HG03045 (cell line): Measurements from ENCODE around the gene C19orf38.

Source experiments
- ATAC-seq: cut with Tn5 transposase; IDR thresholded peaks from one replicate; pipeline ENCODE4 v1.9.1; 2021; ENCODE audit warnings: mild to moderate bottlenecking, moderate library complexity; ENCODE audit not compliant: unreplicated experiment

Gene C19orf38

GRCh38 chr19:10848230-10848856, at the start of gene C19orf38:
Gene C19orf38, plus strand, starts transcription at chr19:10848415. Its CDS starts 94 bp downstream, at chr19:10848509.
- no peak for ATAC-seq

GRCh38 chr19:10800488-10800887, 47.7 kb upstream of the C19orf38 start:
- ATAC-seq: no peak

- no peak for ATAC-seq
Measured at GRCh38 chr19:10802479-10802878, 45.7 kb upstream of the C19orf38 start.

GRCh38 chr19:10803252-10803651, 45.0 kb upstream of the C19orf38 start:
- no peak for ATAC-seq

GRCh38 chr19:10805065-10805757, 43.0 kb upstream of the C19orf38 start:
- ATAC-seq: no peak

- ATAC-seq: no peak
Measured at GRCh38 chr19:10805758-10806247, 42.4 kb upstream of the C19orf38 start.

- no peak for ATAC-seq
Measured at GRCh38 chr19:10808937-10809649, 39.1 kb upstream of the C19orf38 start.

- ATAC-seq: no peak
Measured at GRCh38 chr19:10809651-10810285, 38.4 kb upstream of the C19orf38 start.

GRCh38 chr19:10811391-10812111, 36.7 kb upstream of the C19orf38 start:
- ATAC-seq: no peak

GRCh38 chr19:10812196-10812595, 36.0 kb upstream of the C19orf38 start:
- ATAC-seq: no peak

GRCh38 chr19:10812902-10813404, 35.3 kb upstream of the C19orf38 start:
- no peak for ATAC-seq

- no peak for ATAC-seq
Measured at GRCh38 chr19:10815007-10815536, 33.1 kb upstream of the C19orf38 start.

GRCh38 chr19:10815969-10816644, 32.1 kb upstream of the C19orf38 start:
- ATAC-seq: no peak

GRCh38 chr19:10816691-10817090, 31.5 kb upstream of the C19orf38 start:
- no peak for ATAC-seq

- ATAC-seq: no peak
Measured at GRCh38 chr19:10817291-10818038, 30.8 kb upstream of the C19orf38 start.

- no peak for ATAC-seq
Measured at GRCh38 chr19:10818301-10819123, 29.7 kb upstream of the C19orf38 start.

- ATAC-seq: no peak
Measured at GRCh38 chr19:10819124-10820060, 28.8 kb upstream of the C19orf38 start.
